Measurements from ENCODE around the gene CRAT. TPM values are rescaled to one million over a fixed set of nuclear protein-coding genes. Genes with fewer than 3 reads are reported as not detected.

The CRAT gene
- 23.3 TPM for total RNA-seq

GRCh38 chr9:129110740-129111527, at the start of gene CRAT, which contains the start of gene PTPA:
CRAT (minus strand) TSS chr9:129110793; CDS start chr9:129110509, 284 bp downstream.
PTPA (plus strand) TSS chr9:129111415; CDS start chr9:129111601, 186 bp downstream.

GRCh38 chr9:129080601-129081387, 29.8 kb downstream of the CRAT start, which contains the start of gene DOLPP1:
DOLPP1 (plus strand) TSS chr9:129081111; CDS start chr9:129081132, 21 bp downstream.

Other genes with a start within 250 kb of the CRAT start
- 13.0 TPM for gene KYAT1, start 228.8 kb downstream of the CRAT start, total RNA-seq
- gene LRRC8A, start 228.7 kb downstream of the CRAT start, total RNA-seq: 36.3 TPM
- gene PHYHD1, start 189.8 kb downstream of the CRAT start, total RNA-seq: 19.4 TPM
- 14.2 TPM for gene DOLK, start 163.2 kb downstream of the CRAT start, total RNA-seq
- gene NUP188, start 163.1 kb downstream of the CRAT start, total RNA-seq: 92.9 TPM
- 52.7 TPM for gene SH3GLB2, start 82.5 kb downstream of the CRAT start, total RNA-seq
- gene MIGA2, start 74.2 kb downstream of the CRAT start, total RNA-seq: 36.0 TPM
- 8.9 TPM for gene DOLPP1, start 29.7 kb downstream of the CRAT start, total RNA-seq
- gene PTPA, start 622 bp upstream of the CRAT start, total RNA-seq: 64.9 TPM
- 11.9 TPM for gene IER5L, start 67.5 kb upstream of the CRAT start, total RNA-seq